Activated naive CD4-positive, alpha-beta T cell treated with anti-CD3 and anti-CD28 coated beads for 36 hours (primary cell): ENCODE data around the gene APBA2. TPM values are rescaled to one million over a fixed set of nuclear protein-coding genes. Genes with fewer than 3 reads are reported as not detected.
A peak's percentile ranks its signal among the peaks of the same experiment; 100 is the strongest.

ENCODE experiments used
- CTCF ChIA-PET: fragments of 350-600 bp; sonication (Branson Sonifier 250); formaldehyde crosslinking; loops from one replicate; lab custom pipeline; 2021; ENCODE audit warnings: antibody characterized with exemption; lab: Charles Lee
- DNase-seq: peaks from one replicate; pipeline ENCODE4 v3.0.0-alpha.2; 2020
- H3K27ac Mint-ChIP-seq: one replicate; pipeline ENCODE4 v1.8.0; 2021; ENCODE audit warnings: mild to moderate bottlenecking, mixed read lengths
- H3K27me3 Mint-ChIP-seq: one replicate; pipeline ENCODE4 v1.8.0; 2021; ENCODE audit warnings: low read depth, mixed read lengths
- H3K36me3 Mint-ChIP-seq: one replicate; pipeline ENCODE4 v1.8.0; 2021; ENCODE audit warnings: low read depth, mixed read lengths
- H3K4me1 Mint-ChIP-seq: one replicate; pipeline ENCODE4 v1.8.0; 2021; ENCODE audit warnings: low read depth, mixed read lengths
- H3K4me3 Mint-ChIP-seq: one replicate; pipeline ENCODE4 v1.8.0; 2021; ENCODE audit warnings: mild to moderate bottlenecking, moderate library complexity, mixed read lengths
- H3K9me3 Mint-ChIP-seq: one replicate; pipeline ENCODE4 v1.8.0; 2021; ENCODE audit warnings: mixed read lengths
- intact Hi-C: fragments of 100-400 bp; cut with micrococcal nuclease; formaldehyde crosslinking; loops from one replicate; pipeline ENCODE4 v1.15.1; 2023
- total RNA-seq, 2 experiments: library from RNA; stranded (reverse); gene quantifications; one replicate each; pipeline ENCODE4 v1.2.3, GENCODE V29; 2021

APBA2 gene
- total RNA-seq, 2 experiments from 2014 or later = 16.2 to 18.3 TPM

- H3K4me3 Mint-ChIP-seq = no peak overlapping the region
- H3K9me3 Mint-ChIP-seq = peaks cover 4% of the 10 kb centered on the region
- CTCF ChIA-PET = no interaction called here
- H3K4me1 Mint-ChIP-seq = peaks cover 34% of the 10 kb centered on the region
- H3K27ac Mint-ChIP-seq = no peak overlapping the region
- H3K27me3 Mint-ChIP-seq = no peaks in the 10 kb centered on the region
- peaks cover 10% of the 10 kb centered on the region for H3K36me3 Mint-ChIP-seq
- peak; percentile 24 for DNase-seq
- intact Hi-C loops = no loop called here
Observed at GRCh38 chr15:29031502-29032228, 145.9 kb downstream of the APBA2 start.

- Mint-ChIP-seq H3K9me3 (peaks cover 4% of the 10 kb centered on the region), H3K27me3 (no peaks in the 10 kb centered on the region), H3K4me1 (peaks cover 35% of the 10 kb centered on the region), H3K36me3 (peaks cover 10% of the 10 kb centered on the region), H3K4me3 (no peak overlapping the region), H3K27ac (no peak overlapping the region)
- CTCF ChIA-PET = no interaction called here
- intact Hi-C loops = no loop called here
- DNase-seq = no peak
Observed at GRCh38 chr15:29032229-29032625, 146.5 kb downstream of the APBA2 start.

- CTCF ChIA-PET = no interaction called here
- Mint-ChIP-seq H3K4me3 (no peak overlapping the region), H3K36me3 (peaks cover 11% of the 10 kb centered on the region), H3K9me3 (peaks cover 4% of the 10 kb centered on the region), H3K27me3 (no peaks in the 10 kb centered on the region), H3K4me1 (peaks cover 40% of the 10 kb centered on the region), H3K27ac (no peak overlapping the region)
- DNase-seq = no peak
- intact Hi-C loops = no loop called here
Observed at GRCh38 chr15:29032751-29033150, 147.0 kb downstream of the APBA2 start.

GRCh38 chr15:29034151-29034550 lies 148.4 kb downstream of the APBA2 start:
- Mint-ChIP-seq H3K4me1 (peaks cover 49% of the 10 kb centered on the region), H3K27me3 (no peaks in the 10 kb centered on the region), H3K27ac (no peak overlapping the region), H3K4me3 (no peak overlapping the region), H3K36me3 (peaks cover 7% of the 10 kb centered on the region), H3K9me3 (peaks cover 4% of the 10 kb centered on the region)
- DNase-seq = no peak
- CTCF ChIA-PET = interaction anchor here (0.7 kb wide), 1 partner anchor 105 kb away, joined by 3 read pairs; no protein-coding TSS in a partner anchor
- intact Hi-C loops = no loop called here

GRCh38 chr15:29034593-29035335 lies 149.0 kb downstream of the APBA2 start:
- intact Hi-C loops = no loop called here
- CTCF ChIA-PET = no interaction called here
- Mint-ChIP-seq H3K4me3 (no peak overlapping the region), H3K27me3 (no peaks in the 10 kb centered on the region), H3K9me3 (peaks cover 4% of the 10 kb centered on the region), H3K4me1 (peaks cover 50% of the 10 kb centered on the region), H3K36me3 (peaks cover 5% of the 10 kb centered on the region), H3K27ac (no peak overlapping the region)
- DNase-seq = no peak

- DNase-seq = no peak
- intact Hi-C loops = no loop called here
- H3K9me3 Mint-ChIP-seq = peaks cover 2% of the 10 kb centered on the region
- H3K27me3 Mint-ChIP-seq = no peaks in the 10 kb centered on the region
- H3K36me3 Mint-ChIP-seq = peaks cover 5% of the 10 kb centered on the region
- no peak overlapping the region for H3K27ac Mint-ChIP-seq
- CTCF ChIA-PET = no interaction called here
- no peak overlapping the region for H3K4me3 Mint-ChIP-seq
- H3K4me1 Mint-ChIP-seq = peaks cover 58% of the 10 kb centered on the region
Observed at GRCh38 chr15:29035336-29036285, 149.8 kb downstream of the APBA2 start.

GRCh38 chr15:29037997-29038705 lies 152.4 kb downstream of the APBA2 start:
- Mint-ChIP-seq H3K9me3 (no peaks in the 10 kb centered on the region), H3K27me3 (no peaks in the 10 kb centered on the region), H3K4me1 (peaks cover 61% of the 10 kb centered on the region), H3K27ac (no peak overlapping the region), H3K36me3 (peaks cover 1% of the 10 kb centered on the region), H3K4me3 (no peak overlapping the region)
- DNase-seq = no peak
- CTCF ChIA-PET = no interaction called here
- intact Hi-C loops = no loop called here

- no peaks in the 10 kb centered on the region for H3K9me3 Mint-ChIP-seq
- H3K36me3 Mint-ChIP-seq = peaks cover 1% of the 10 kb centered on the region
- intact Hi-C loops = loop anchor here (10.0 kb wide), 1 partner anchor 225 kb away; the partner anchor contains the start of gene NSMCE3
- CTCF ChIA-PET = interaction anchor here (1.1 to 1.7 kb wide), 3 partner anchors 48 to 64 kb away, joined by 3 read pairs; no protein-coding TSS in a partner anchor
- peaks cover 62% of the 10 kb centered on the region for H3K4me1 Mint-ChIP-seq
- no peak overlapping the region for H3K27ac Mint-ChIP-seq
- no peak overlapping the region for H3K4me3 Mint-ChIP-seq
- H3K27me3 Mint-ChIP-seq = no peaks in the 10 kb centered on the region
- DNase-seq = peak; percentile 46
Observed at GRCh38 chr15:29039466-29040369, 153.9 kb downstream of the APBA2 start.

GRCh38 chr15:29040370-29040751 lies 154.6 kb downstream of the APBA2 start:
- H3K36me3 Mint-ChIP-seq = peaks cover 1% of the 10 kb centered on the region
- DNase-seq = no peak
- H3K27me3 Mint-ChIP-seq = no peaks in the 10 kb centered on the region
- intact Hi-C loops = loop anchor here (10.0 kb wide), 1 partner anchor 224 kb away; the partner anchor contains the start of gene NSMCE3
- no peaks in the 10 kb centered on the region for H3K9me3 Mint-ChIP-seq
- no peak overlapping the region for H3K4me3 Mint-ChIP-seq
- CTCF ChIA-PET = interaction anchor here (1.1 to 1.7 kb wide), 3 partner anchors 47 to 65 kb away, joined by 3 read pairs; no protein-coding TSS in a partner anchor
- no peak overlapping the region for H3K27ac Mint-ChIP-seq
- H3K4me1 Mint-ChIP-seq = peaks cover 63% of the 10 kb centered on the region

GRCh38 chr15:29043736-29044502 lies 158.1 kb downstream of the APBA2 start:
- no peaks in the 10 kb centered on the region for H3K9me3 Mint-ChIP-seq
- intact Hi-C loops = loop anchor here (10.0 kb wide), 1 partner anchor 221 kb away; the partner anchor contains the start of gene NSMCE3
- DNase-seq = no peak
- H3K36me3 Mint-ChIP-seq = no peaks in the 10 kb centered on the region
- H3K4me1 Mint-ChIP-seq = peaks cover 58% of the 10 kb centered on the region
- H3K27me3 Mint-ChIP-seq = no peaks in the 10 kb centered on the region
- CTCF ChIA-PET = interaction anchor here (0.8 to 1.9 kb wide), 3 partner anchors 55 to 161 kb away, joined by 3 to 6 read pairs (median 4); no protein-coding TSS in a partner anchor
- no peak overlapping the region for H3K27ac Mint-ChIP-seq
- no peak overlapping the region for H3K4me3 Mint-ChIP-seq
